ENCODE data around the gene NUAK2. TPM values are rescaled to one million over a fixed set of nuclear protein-coding genes. Genes with fewer than 3 reads are reported as not detected.

NUAK2 gene
- total and polyA plus RNA-seq, 4 donors = 1.3 to 2.4 (median 2.1) TPM

- Histone ChIP-seq H3K4me1 (ENCODE audit: control insufficient read depth in 4 of 4, insufficient read depth in 4 of 4, low read length in 3 of 4) (peaks cover 1 to 10% (median 7%) of the 10 kb centered on the region in 4 donors), H3K27ac (ENCODE audit: low read depth in 1 of 2, low read length in 2 of 2) (no peak overlapping the region), H3K4me3 (ENCODE audit: low read depth in 1 of 3, low read length in 3 of 3) (no peak overlapping the region), H3K27me3 (ENCODE audit: control insufficient read depth in 4 of 4, insufficient read depth in 4 of 4, low read length in 3 of 4) (no peaks in the 10 kb centered on the region), H3K36me3 (ENCODE audit: control insufficient read depth in 4 of 4, insufficient read depth in 3 of 4, low read depth in 1 of 4, low read length in 3 of 4) (peaks cover 3 to 24% (median 18%) of the 10 kb centered on the region in 4 donors), H3K9me3 (ENCODE audit: control insufficient read depth in 4 of 4, low read length in 3 of 4) (no peaks in the 10 kb centered on the region), H3K9ac (ENCODE audit: low read depth in 1 of 2, low read length in 2 of 2) (no peak overlapping the region)
- no peak for DNase-seq (ENCODE audit: low spot score)
- TF ChIP-seq REST (IDR thresholded peaks at IDR 0.05) (no peak), RXRA (IDR thresholded peaks at IDR 0.05) (no peak), RAD21 (IDR thresholded peaks at IDR 0.05) (no peak), SP1 (IDR thresholded peaks at IDR 0.05) (no peak), ATF3 (IDR thresholded peaks at IDR 0.05) (no peak)
- 94% methylated on average over 8 of the region's 8 CpGs for WGBS
These were observed 10.4 kb downstream of the NUAK2 start for GRCh38 chr1:205310976-205311704.

GRCh38 chr1:205309741-205310140 is 11.8 kb downstream of the NUAK2 start:
- Histone ChIP-seq H3K27ac (ENCODE audit: low read depth in 1 of 2, low read length in 2 of 2) (no peak overlapping the region), H3K9me3 (ENCODE audit: control insufficient read depth in 4 of 4, low read length in 3 of 4) (no peaks in the 10 kb centered on the region), H3K9ac (ENCODE audit: low read depth in 1 of 2, low read length in 2 of 2) (no peak overlapping the region), H3K4me1 (ENCODE audit: control insufficient read depth in 4 of 4, insufficient read depth in 4 of 4, low read length in 3 of 4) (peaks cover 0 to 6% (median 3%) of the 10 kb centered on the region in 4 donors), H3K36me3 (ENCODE audit: control insufficient read depth in 4 of 4, insufficient read depth in 3 of 4, low read depth in 1 of 4, low read length in 3 of 4) (peaks cover 3 to 34% (median 25%) of the 10 kb centered on the region in 4 donors), H3K4me3 (ENCODE audit: low read depth in 1 of 3, low read length in 3 of 3) (no peak overlapping the region), H3K27me3 (ENCODE audit: control insufficient read depth in 4 of 4, insufficient read depth in 4 of 4, low read length in 3 of 4) (no peaks in the 10 kb centered on the region)
- TF ChIP-seq ZBTB33 (IDR thresholded peaks at IDR 0.05) = no peak
- no peak for TF ChIP-seq TAF1 (conservative IDR thresholded peaks at IDR 0.05)
- peak in 1 of 2 donors; percentile 27 for TF ChIP-seq HNF4A (conservative IDR thresholded peaks at IDR 0.05)
- TF ChIP-seq HNF4G (IDR thresholded peaks at IDR 0.05) = no peak
- TF ChIP-seq GABPA (IDR thresholded peaks at IDR 0.05 in 1 of 2, conservative IDR thresholded peaks at IDR 0.05 in 1 of 2) = no peak
- no peak for TF ChIP-seq RAD21 (IDR thresholded peaks at IDR 0.05)
- no peak for TF ChIP-seq FOXA1 (IDR thresholded peaks at IDR 0.05)
- TF ChIP-seq JUND (IDR thresholded peaks at IDR 0.05) = no peak
- no peak for TF ChIP-seq FOXA2 (IDR thresholded peaks at IDR 0.05)
- no peak for TF ChIP-seq REST (IDR thresholded peaks at IDR 0.05)
- TF ChIP-seq CTCF (IDR thresholded peaks at IDR 0.05; ENCODE audit: low read depth, low read length, missing input control) = no peak
- TF ChIP-seq RXRA (IDR thresholded peaks at IDR 0.05) = peak; percentile 11 to 23
- TF ChIP-seq EGR1 (IDR thresholded peaks at IDR 0.05; ENCODE audit: low read depth in 2 of 2) = no peak
- no peak for DNase-seq (ENCODE audit: low spot score)
- WGBS = 69% methylated on average over 1 of the region's 1 CpG
